HepG2 (cell line): ENCODE results near the gene GRIP1. TPM values are rescaled to one million over a fixed set of nuclear protein-coding genes. Genes with fewer than 3 reads are reported as not detected.

ENCODE experiments used
- ATAC-seq: fragments of 200-7000 bp; cut with Tn5 transposase; 3 replicates; pipeline ENCODE4 v1.9.1; 2020; ENCODE audit warnings: mild to moderate bottlenecking, moderate library complexity
- BruUV-seq: library from RNA; stranded (reverse); fragments of 400-500 nt; replicated peaks from 2 replicates; lab custom pipeline; 2021; lab: Mats Ljungman, UMichigan
- CTCF ChIA-PET: fragments of 300-600 bp; formaldehyde crosslinking; extraction: SDS; loops from one replicate; lab custom pipeline; 2021; ENCODE audit warnings: low total read pairs, inconsistent platforms, low intra/inter-chr PET ratio; lab: Yijun Ruan, JAX
- POLR2A ChIA-PET: fragments of 350-600 bp; sonication (Branson Sonifier 250); formaldehyde crosslinking; loops from one replicate; lab custom pipeline; 2020; ENCODE audit warnings: antibody characterized with exemption, inconsistent platforms; lab: Yijun Ruan, JAX
- DNase-seq: peaks from one replicate; pipeline ENCODE4 v3.0.0-alpha.2; 2015; ENCODE audit warnings: low spot score
- FAIRE-seq: peaks from 3 replicates; lab custom pipeline; 2011; peaks lifted over from hg19 to GRCh38; lab: Jason Lieb, UNC
- H2AFZ ChIP-seq: one replicate; pipeline ENCODE4 v1.6.1; 2011; ENCODE audit warnings: low read length, inconsistent platforms
- H3K27ac ChIP-seq: fragments of 300-600 bp; 3 replicates; pipeline ENCODE4 v1.8.0; 2011; ENCODE audit warnings: mixed run types, mild to moderate bottlenecking, mixed read lengths, low read length, inconsistent platforms; ENCODE audit not compliant: insufficient read depth; ENCODE audit errors: extremely low read length
- H3K27me3 ChIP-seq, 2 experiments: fragments of 200-600 bp in 1 of 2; 2 replicates in 1 of 2; 3 replicates in 1 of 2; pipeline versions ENCODE4 v1.6.0 to v1.8.0; 2011; ENCODE audit warnings: low read length in 2 of 2, mild to moderate bottlenecking in 2 of 2, moderate library complexity in 2 of 2, inconsistent platforms in 1 of 2; ENCODE audit not compliant: insufficient read depth in 2 of 2, control insufficient read depth in 1 of 2
- H3K36me3 ChIP-seq, 2 experiments: fragments of 200-600 bp in 1 of 2; replicated peaks in 1 of 2; 2 replicates in 1 of 2; 3 replicates in 1 of 2; pipeline versions ENCODE4 v1.5.1 to v1.8.0; 2011; ENCODE audit warnings: low read length in 2 of 2, inconsistent platforms in 1 of 2; ENCODE audit not compliant: insufficient read depth in 2 of 2, control insufficient read depth in 1 of 2
- H3K4me1 ChIP-seq: 2 replicates; pipeline ENCODE4 v1.5.1; 2012; ENCODE audit warnings: low read length, inconsistent platforms; ENCODE audit not compliant: insufficient read depth
- H3K4me2 ChIP-seq: 2 replicates; pipeline ENCODE4 v1.6.0; 2011; ENCODE audit warnings: low read depth, low read length, inconsistent platforms
- H3K4me3 ChIP-seq, 3 experiments: fragments of 200-600 bp in 1 of 3; sonication (generic), shearing (Covaris generic) in 1 of 3; replicated peaks in 1 of 3; 2 replicates each; pipeline ENCODE4 v1.5.1; 2011 to 2016; ENCODE audit warnings: low read length in 3 of 3, inconsistent platforms in 2 of 3, low read depth in 2 of 3, mild to moderate bottlenecking in 2 of 3, control low read depth in 1 of 3, mixed read lengths in 1 of 3; ENCODE audit not compliant: insufficient read depth in 1 of 3
- H3K79me2 ChIP-seq: one replicate; pipeline ENCODE4 v1.6.1; 2011; ENCODE audit warnings: low read length, inconsistent platforms; ENCODE audit not compliant: insufficient read depth
- H3K9ac ChIP-seq: 2 replicates; pipeline ENCODE4 v1.6.0; 2011; ENCODE audit warnings: mild to moderate bottlenecking, low read depth, low read length, inconsistent platforms; ENCODE audit not compliant: insufficient read depth
- H3K9me3 ChIP-seq: 2 replicates; pipeline ENCODE4 v1.5.1; 2012; ENCODE audit warnings: mild to moderate bottlenecking, low read length
- H4K20me1 ChIP-seq: 2 replicates; pipeline ENCODE4 v1.6.0; 2011; ENCODE audit warnings: inconsistent platforms, mild to moderate bottlenecking, low read length, moderate library complexity; ENCODE audit not compliant: insufficient read depth
- ISX ChIP-seq: sonication (generic); formaldehyde crosslinking; conservative IDR thresholded peaks from 2 replicates; pipeline ENCODE4 v1.5.0; 2020; ENCODE audit warnings: missing genetic modification reagents
- KLF6 ChIP-seq: IDR thresholded peaks from 2 replicates; pipeline ENCODE4 v1.8.0; 2016; ENCODE audit warnings: missing biosample characterization, missing genetic modification reagents
- SMC3 ChIP-seq: IDR thresholded peaks from 2 replicates; pipeline ENCODE4 v1.6.1; 2011; ENCODE audit warnings: low read length, improper control_type of control experiment
- STAG1 ChIP-seq: sonication (generic); formaldehyde crosslinking; IDR thresholded peaks from 2 replicates; pipeline ENCODE4 v1.4.0; 2020; ENCODE audit warnings: missing genetic modification reagents
- ZFP41 ChIP-seq: sonication (generic); formaldehyde crosslinking; IDR thresholded peaks from 2 replicates; pipeline ENCODE4 v1.4.0; 2020; ENCODE audit warnings: mild to moderate bottlenecking, missing genetic modification reagents, borderline replicate concordance
- ZNF484 ChIP-seq: sonication (generic); formaldehyde crosslinking; IDR thresholded peaks from 2 replicates; pipeline ENCODE4 v1.5.1; 2020; ENCODE audit warnings: mild to moderate bottlenecking, low read depth, missing genetic modification reagents, borderline replicate concordance
- WGBS: methylation state at CpG from one replicate; pipeline ENCODE4 v1.1.6; 2017; ENCODE audit warnings: low lambda C conversion rate; 5-methylcytosine and 5-hydroxymethylcytosine counted together
- in situ Hi-C: cut with HindIII; loops from 2 replicates; pipeline ENCODE4 v1.10.0; 2017; ENCODE audit warnings: low pct_unique_long_range_greater_than_20kb; ENCODE audit not compliant: extremely low pct_ligation_motif_present
- intact Hi-C: fragments of 100-400 bp; cut with micrococcal nuclease; formaldehyde crosslinking; loops from one replicate; pipeline ENCODE4 v1.10.0; 2022; ENCODE audit not compliant: unreplicated experiment
- polyA plus RNA-seq, 8 experiments: library from polyadenylated mRNA; depleted of rRNA in 3 of 8; stranded (reverse) in 7 of 8; unstranded in 1 of 8; fragments of >200 nt; fragmentation: Illumina TruSeq in 4 of 8; extraction: Trizol in 4 of 8; gene quantifications; 2 replicates each; pipeline versions ENCODE4 v1.2.1 to v1.2.3, GENCODE V29; 2011 to 2016; ENCODE audit warnings: low read depth in 4 of 8, missing spikeins in 1 of 8, mixed read lengths in 1 of 8; ENCODE audit not compliant: insufficient read depth in 1 of 8
- total RNA-seq, 5 experiments: library from RNA; depleted of rRNA; stranded (reverse); fragments of >200 nt; fragmentation: Illumina TruSeq; extraction: Trizol; gene quantifications; 2 replicates each; pipeline ENCODE4 v1.2.3, GENCODE V29; 2016; ENCODE audit warnings: low read depth in 1 of 5
- TF ChIP-seq, protein P1 (sequence below): sonication (generic); formaldehyde crosslinking; IDR thresholded peaks from 2 replicates; pipeline ENCODE4 v1.5.1; 2020; ENCODE audit warnings: mild to moderate bottlenecking, missing genetic modification reagents
- TF ChIP-seq, protein P2 (sequence below): sonication (generic); formaldehyde crosslinking; IDR thresholded peaks from 2 replicates; pipeline ENCODE4 v1.4.0; 2020; ENCODE audit warnings: missing genetic modification reagents
- TF ChIP-seq, protein P3 (sequence below): sonication (generic); formaldehyde crosslinking; IDR thresholded peaks from 2 replicates; pipeline ENCODE4 v1.5.0; 2020; ENCODE audit warnings: mild to moderate bottlenecking, missing genetic modification reagents, moderate library complexity

Gene GRIP1
- total and polyA plus RNA-seq, 2 of the 13 experiments (the other 11 are each of a cell fraction or from before 2014, with no cell fraction given), result not detected

DNA sequence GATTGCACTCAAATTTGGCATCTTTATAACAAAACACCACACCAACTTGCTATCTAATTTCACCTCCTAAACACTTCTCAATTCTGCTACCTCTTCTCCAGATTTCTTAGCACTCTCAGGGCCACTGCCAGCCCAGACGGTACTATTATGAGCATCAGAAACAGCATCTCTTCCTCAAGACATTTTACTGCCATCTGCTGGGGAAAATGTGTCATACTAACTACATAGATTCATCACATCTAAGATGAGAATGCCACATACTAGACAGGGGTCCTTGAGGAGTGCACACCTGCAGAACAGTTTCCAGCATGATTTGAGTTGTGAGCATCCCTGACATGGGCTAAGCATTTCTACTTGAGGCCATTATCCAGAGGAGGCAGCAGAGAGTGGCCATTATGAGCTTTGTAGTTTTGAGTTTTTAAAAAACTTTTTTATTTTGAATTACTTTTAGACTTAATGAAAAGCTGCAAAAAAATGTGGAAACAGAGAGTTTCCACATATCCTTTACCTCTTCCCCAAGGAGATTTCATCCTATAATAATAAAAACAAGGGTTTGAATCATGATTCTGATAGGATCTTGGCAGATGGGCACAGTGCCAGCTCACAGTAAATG lies 15.1 kb upstream of the GRIP1 start:
- 0% methylated on average over 1 of the region's 1 CpG for WGBS
- Histone ChIP-seq H3K4me1 (no peaks in the 10 kb centered on the region), H4K20me1 (no peaks in the 10 kb centered on the region), H3K36me3 (no peaks in the 10 kb centered on the region), H3K4me2 (no peak overlapping the region), H3K9ac (no peak overlapping the region), H3K9me3 (no peaks in the 10 kb centered on the region), H3K27ac (no peak overlapping the region), H3K4me3 (no peak overlapping the region)
- in situ Hi-C loops (no loop called here), intact Hi-C loops (loop anchor here (5.0 kb wide), 1 partner anchor 342 kb away; no protein-coding TSS in a partner anchor)
- ATAC-seq, result peak; percentile 74
- BruUV-seq, result no TSS peak
- CTCF ChIA-PET, result no interaction called here
- POLR2A ChIA-PET, result no interaction called here
- peak; percentile 35 for DNase-seq
- FAIRE-seq, result peak; percentile 12
- TF ChIP-seq, protein P1, sequence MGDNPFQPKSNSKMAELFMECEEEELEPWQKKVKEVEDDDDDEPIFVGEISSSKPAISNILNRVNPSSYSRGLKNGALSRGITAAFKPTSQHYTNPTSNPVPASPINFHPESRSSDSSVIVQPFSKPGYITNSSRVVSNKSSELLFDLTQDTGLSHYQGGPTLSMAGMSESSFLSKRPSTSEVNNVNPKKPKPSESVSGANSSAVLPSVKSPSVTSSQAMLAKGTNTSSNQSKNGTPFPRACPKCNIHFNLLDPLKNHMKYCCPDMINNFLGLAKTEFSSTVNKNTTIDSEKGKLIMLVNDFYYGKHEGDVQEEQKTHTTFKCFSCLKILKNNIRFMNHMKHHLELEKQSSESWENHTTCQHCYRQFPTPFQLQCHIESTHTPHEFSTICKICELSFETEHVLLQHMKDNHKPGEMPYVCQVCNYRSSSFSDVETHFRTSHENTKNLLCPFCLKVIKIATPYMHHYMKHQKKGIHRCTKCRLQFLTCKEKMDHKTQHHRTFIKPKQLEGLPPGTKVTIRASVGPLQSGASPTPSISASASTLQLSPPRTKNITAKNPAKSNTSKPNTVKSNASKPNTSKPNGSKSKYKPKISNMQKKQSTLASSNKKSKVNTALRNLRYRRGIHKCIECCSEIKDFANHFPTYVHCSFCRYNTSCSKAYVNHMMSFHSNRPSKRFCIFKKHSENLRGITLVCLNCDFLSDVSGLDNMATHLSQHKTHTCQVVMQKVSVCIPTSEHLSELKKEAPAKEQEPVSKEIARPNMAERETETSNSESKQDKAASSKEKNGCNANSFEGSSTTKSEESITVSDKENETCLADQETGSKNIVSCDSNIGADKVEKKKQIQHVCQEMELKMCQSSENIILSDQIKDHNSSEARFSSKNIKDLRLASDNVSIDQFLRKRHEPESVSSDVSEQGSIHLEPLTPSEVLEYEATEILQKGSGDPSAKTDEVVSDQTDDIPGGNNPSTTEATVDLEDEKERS (CRISPR knock-in tag), result no peak
- peak; percentile 45 for TF ChIP-seq STAG1
- TF ChIP-seq KLF6 (CRISPR knock-in tag), result no peak
- TF ChIP-seq ZFP41 (CRISPR knock-in tag), result no peak
- TF ChIP-seq ISX (CRISPR knock-in tag), result no peak
- TF ChIP-seq, protein P2, sequence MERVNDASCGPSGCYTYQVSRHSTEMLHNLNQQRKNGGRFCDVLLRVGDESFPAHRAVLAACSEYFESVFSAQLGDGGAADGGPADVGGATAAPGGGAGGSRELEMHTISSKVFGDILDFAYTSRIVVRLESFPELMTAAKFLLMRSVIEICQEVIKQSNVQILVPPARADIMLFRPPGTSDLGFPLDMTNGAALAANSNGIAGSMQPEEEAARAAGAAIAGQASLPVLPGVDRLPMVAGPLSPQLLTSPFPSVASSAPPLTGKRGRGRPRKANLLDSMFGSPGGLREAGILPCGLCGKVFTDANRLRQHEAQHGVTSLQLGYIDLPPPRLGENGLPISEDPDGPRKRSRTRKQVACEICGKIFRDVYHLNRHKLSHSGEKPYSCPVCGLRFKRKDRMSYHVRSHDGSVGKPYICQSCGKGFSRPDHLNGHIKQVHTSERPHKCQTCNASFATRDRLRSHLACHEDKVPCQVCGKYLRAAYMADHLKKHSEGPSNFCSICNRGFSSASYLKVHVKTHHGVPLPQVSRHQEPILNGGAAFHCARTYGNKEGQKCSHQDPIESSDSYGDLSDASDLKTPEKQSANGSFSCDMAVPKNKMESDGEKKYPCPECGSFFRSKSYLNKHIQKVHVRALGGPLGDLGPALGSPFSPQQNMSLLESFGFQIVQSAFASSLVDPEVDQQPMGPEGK (CRISPR knock-in tag), result no peak
- TF ChIP-seq, protein P3, sequence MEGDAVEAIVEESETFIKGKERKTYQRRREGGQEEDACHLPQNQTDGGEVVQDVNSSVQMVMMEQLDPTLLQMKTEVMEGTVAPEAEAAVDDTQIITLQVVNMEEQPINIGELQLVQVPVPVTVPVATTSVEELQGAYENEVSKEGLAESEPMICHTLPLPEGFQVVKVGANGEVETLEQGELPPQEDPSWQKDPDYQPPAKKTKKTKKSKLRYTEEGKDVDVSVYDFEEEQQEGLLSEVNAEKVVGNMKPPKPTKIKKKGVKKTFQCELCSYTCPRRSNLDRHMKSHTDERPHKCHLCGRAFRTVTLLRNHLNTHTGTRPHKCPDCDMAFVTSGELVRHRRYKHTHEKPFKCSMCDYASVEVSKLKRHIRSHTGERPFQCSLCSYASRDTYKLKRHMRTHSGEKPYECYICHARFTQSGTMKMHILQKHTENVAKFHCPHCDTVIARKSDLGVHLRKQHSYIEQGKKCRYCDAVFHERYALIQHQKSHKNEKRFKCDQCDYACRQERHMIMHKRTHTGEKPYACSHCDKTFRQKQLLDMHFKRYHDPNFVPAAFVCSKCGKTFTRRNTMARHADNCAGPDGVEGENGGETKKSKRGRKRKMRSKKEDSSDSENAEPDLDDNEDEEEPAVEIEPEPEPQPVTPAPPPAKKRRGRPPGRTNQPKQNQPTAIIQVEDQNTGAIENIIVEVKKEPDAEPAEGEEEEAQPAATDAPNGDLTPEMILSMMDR (CRISPR knock-in tag), result peak; percentile 66
- TF ChIP-seq ZNF484 (CRISPR knock-in tag), result no peak
- peak; percentile 24; the same call in 1 of the 2 replicates for TF ChIP-seq SMC3
- TF ChIP-seq, all 625 proteins: peak for 3
- Histone ChIP-seq H3K27me3 (no peaks in the 10 kb centered on the region), H2AFZ (no peak overlapping the region), H3K79me2 (no peaks in the 10 kb centered on the region)
